Measurements from ENCODE around the gene TUBGCP6.

Gene TUBGCP6

DNA sequence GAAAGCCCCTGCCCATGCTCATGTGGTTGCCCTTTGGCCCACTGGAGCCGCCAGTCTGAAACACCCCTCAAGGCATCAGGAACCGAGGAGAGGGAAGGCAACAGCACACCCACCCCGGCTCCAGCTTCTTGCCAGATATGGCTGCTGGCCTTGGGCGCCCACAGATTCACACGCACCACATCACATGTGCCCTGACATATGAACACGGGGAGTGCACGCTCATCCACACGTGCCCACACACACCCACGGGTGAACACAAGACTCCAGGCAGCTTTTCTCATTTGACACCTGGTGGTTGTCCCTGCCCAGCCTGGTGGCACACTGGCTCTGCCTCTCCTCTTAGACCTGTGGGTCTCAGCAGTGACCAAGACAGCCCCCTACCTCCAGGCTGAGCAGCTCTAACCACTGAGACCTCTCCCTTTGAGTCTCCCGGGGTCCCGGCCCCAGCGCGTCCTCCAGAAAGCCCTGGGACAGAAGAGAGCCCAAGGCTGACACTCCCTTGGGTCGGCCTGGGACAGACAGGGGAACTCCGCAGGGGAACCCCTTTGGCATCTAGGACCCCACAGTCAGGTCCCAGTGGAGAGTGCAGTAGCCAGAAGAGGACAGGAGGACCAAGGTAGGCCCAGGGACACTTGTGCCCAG lies 19.4 kb upstream of the TUBGCP6 start:
- FAIRE-seq = no peak

DNA sequence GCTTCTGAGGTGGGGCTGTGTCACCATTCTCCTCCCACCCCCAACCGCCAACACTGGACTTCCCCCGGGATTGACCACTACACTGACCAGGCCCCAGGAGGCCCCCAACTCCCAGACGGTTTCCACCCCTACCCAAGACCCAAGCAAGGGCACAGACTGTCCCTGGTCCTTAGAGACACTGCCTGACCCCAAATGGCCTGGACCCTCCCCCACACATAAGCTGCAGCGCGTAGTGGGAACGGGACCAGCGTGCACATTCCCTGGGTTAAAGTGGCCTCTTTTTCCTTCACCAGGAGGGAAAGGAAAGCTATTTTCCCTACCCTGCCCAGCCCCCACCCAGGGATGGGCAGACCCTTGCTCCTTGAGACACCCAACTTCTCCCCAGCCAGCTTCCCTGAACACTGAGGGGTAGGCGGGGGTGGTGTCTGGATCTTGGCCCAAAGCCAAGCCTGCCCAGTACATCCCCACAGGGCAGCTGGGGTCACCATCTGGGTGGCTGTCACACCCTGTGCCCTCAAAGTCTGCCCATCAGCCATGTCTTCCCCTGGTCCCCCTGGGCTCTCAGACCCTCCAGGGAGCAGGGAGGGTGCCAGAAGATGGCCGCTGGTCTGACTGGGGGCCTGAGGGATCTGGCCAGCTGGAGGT lies 18.3 kb upstream of the TUBGCP6 start:
- FAIRE-seq = no peak

- FAIRE-seq = no peak
Measured at GRCh38 chr22:50262460-50262911, 17.7 kb upstream of the TUBGCP6 start.

DNA sequence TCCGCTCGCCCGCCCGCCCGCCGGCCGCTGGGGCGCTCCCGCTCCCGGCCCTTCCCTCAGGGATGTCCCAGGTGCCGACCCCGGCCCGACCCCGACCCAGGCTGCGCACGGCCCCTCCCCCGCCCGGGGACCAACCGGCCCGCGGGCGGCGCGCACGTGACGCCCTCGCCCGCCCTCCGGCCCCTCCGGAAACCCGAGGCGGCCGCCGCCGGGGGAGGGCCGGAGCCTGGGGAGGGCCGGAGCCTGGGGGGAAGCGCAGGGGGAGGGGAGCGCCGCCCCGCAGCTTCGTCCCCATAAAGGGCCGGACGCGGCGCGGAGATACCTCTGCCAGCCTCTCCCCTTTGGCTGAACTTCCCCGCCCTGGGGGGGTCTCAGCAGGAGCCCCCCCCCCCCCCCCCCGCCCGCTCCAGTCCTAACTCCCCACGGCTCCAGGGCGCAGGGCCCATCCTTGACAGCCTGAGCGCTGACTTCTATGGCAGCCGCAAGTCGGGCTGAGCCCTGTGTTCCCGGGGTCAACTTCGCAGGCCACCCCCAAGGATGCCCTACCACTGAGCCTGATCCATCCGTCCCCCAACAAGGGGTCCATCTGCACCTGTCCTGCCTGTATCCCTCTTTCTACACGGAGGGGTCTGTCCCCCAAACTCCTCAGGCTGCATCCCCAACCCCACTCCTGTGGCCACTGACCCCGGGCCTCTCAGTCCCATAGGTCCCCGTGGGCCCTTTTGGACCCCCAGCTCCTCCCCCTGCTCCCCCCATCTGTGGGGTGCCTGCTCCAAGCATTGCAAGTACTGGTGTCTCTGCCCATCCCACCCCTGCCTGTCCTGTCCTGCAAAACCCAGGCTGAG lies 17.0 kb upstream of the TUBGCP6 start, which contains the start of gene MAPK12:
MAPK12 (minus strand) TSS at position 69 of the 845 bp plus-strand sequence. CDS start 174 bp downstream, outside the sequence.
- FAIRE-seq = no peak

- no peak for FAIRE-seq
Measured at GRCh38 chr22:50260801-50261614, 16.2 kb upstream of the TUBGCP6 start.

DNA sequence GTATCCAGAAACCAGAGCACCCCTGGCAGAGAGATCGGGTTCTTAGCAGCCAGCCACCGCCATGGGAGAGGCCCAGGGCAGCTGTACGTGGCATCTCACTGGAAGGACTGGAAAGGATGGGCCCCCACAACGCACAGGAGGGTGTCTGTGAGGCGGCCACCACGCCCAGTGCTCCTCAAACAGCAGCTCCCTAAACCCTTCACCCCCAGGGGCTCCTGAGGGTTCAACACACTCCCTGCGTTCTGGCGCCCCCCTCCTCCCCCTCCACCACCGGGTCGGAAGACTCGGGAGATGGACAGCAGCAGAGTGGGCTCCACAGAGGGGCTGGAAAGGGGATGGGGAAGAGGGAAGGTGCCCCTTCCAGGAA lies 15.6 kb upstream of the TUBGCP6 start:
- no peak for FAIRE-seq

- no peak for FAIRE-seq
Measured at GRCh38 chr22:50259302-50259701, 14.5 kb upstream of the TUBGCP6 start.

GRCh38 chr22:50258361-50259292 lies 13.8 kb upstream of the TUBGCP6 start:
- no peak for FAIRE-seq

- FAIRE-seq = no peak
Measured at GRCh38 chr22:50257451-50258360, 12.9 kb upstream of the TUBGCP6 start.

- no peak for FAIRE-seq
Measured at GRCh38 chr22:50257041-50257440, 12.2 kb upstream of the TUBGCP6 start.

DNA sequence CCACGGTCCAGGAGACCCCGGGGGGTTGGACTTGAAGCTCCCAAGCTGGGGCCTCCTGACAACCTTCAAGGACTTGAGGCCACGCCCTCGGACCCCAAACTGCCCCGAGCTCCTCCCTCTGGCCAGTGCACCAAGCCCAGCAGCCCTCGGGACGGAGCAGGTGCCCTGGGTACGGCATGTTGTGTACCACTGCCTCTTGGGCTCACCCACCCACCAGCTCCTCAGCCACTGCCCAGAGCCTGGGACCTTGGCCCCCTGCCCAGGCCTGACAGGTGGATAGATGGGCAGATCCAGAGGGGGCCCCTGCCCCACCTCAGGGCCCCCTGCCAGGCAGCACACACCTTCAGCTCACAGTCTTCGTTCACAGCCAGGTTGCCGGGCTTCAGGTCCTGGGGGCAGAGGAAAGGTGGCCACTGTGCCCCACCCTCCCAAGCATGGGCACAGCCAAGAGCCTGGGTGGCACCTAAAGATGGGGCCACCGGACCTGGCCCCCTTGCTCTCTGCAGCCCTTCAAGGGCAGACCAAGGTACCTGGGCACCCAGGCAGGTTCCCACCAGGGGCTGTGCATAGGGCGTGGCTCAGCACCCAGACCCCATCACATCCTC lies 11.5 kb upstream of the TUBGCP6 start:
- no peak for FAIRE-seq

- no peak for FAIRE-seq
Measured at GRCh38 chr22:50255607-50256006, 10.8 kb upstream of the TUBGCP6 start.

DNA sequence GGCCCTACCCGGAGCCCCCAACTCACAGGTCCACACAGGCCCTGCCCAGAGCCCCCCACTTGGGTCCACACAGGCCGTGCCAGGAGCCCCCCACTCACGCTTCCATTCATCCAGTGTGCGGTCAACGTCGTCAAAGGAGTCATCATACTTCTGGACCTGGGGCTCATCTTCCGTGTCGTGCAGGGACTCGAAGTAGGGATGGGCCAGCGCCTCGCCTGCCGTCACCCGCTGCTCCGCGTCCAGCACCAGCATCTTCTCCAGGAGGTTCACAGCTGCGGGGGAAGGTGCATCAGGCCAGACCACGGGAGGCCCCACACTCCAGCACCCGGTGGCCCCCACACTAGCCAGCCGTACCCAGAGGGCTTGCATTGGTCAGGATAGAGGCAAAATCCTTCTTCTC lies 10.3 kb upstream of the TUBGCP6 start:
- FAIRE-seq = no peak

GRCh38 chr22:50253941-50254340 lies 9.1 kb upstream of the TUBGCP6 start:
- FAIRE-seq = no peak

DNA sequence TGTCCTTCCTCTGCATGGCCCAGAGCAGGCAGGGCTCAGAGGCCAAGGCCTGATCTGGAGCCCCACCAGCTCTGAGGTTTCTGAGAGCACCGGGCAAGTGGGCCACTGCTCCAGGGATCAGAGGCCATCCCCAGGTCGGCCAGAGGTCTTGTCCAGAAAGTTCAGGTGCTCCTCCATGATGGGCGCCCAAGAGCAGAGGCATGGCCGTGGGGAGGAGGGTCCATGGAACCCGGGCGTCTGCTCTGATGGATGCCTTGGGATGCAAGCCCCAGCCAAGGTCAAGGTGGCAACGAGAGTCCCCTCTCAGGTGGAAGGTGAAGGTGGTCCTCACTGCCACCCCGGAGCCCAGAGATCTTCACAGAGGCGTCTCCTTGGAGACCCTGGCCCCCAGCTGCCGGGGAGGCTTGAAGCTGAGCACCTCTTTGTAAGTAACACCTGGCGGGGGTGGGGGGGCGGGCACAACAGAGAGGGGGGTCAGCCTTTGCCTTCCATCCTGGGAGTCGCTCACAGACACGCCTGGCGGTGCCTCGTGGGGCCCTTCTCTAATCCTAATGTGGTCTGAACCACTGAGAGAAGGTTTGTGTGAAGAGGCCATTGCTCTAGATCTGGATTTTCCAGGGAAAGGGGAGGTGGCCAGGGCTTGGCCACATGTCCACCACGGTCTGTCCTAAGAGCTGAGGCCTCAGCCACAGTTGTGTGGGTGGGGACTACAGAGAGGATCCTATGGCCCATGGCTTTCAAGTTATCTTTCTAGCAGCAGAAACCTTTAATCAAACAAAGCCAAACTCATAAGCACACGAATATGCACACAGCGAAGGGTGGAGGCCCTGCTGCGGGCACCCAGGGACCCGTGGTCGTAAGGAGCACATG lies 8.5 kb upstream of the TUBGCP6 start:
- no peak for FAIRE-seq

GRCh38 chr22:50252082-50253045 lies 7.5 kb upstream of the TUBGCP6 start:
- no peak for FAIRE-seq

DNA sequence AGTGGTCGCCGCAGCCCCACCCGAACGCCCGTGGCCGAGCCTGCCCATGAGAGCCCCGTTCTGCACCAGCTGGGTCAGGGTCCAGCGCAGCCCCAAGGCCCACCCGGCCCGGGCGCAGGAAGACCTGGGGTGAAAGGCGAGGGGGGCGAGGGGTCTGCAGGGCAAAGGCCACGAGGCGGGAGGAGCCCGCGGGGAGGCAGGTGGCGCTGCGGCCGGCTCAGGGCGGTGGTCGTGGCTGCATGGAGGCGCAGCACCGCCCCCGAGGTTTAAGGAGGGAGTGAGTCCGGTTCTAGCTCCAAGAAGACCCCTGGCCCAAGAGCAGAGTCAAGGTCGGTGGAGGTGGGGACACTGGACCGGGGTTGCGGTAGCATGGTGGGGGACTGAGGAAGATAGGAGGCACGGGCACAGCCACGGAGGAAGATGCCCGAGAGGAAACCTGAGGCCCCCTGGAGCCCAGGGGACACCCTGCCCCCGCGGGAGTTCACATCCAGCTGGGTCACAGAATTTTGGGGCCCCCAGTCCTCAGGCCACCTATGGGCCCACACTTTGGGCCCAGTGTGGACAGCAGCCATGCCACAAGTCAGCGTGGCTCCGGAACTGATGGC lies 6.8 kb upstream of the TUBGCP6 start:
- FAIRE-seq = no peak
